Measurements from ENCODE around the gene BRCA2.

BRCA2 gene

DNA sequence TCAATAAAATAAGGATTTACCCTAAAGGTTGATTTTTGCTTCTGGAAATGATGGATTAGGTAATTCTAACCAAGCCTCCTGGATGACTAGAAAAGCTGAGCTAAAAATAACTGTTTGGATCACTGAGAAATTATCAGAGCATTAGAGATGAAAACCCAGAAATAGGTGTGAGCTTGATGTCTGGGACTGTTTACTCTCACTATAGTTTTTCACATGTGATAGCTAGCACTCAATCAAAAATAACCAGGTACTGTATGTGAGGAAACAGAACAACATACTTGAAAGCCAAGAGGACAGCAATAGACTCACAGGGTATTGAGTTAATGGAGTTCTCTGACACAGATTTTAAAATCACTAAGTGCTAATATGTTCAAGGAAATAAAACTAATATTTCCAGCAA lies 9.7 kb upstream of the BRCA2 start:
- no peak for DNase-seq (ENCODE audit: low read depth, low spot score)
- CTCF ChIA-PET = interaction anchor here (1.2 to 4.4 kb wide), 6 partner anchors 9 to 396 kb away, joined by 3 to 32 read pairs (median 6); partner anchors contain the start of gene ZAR1L

DNA sequence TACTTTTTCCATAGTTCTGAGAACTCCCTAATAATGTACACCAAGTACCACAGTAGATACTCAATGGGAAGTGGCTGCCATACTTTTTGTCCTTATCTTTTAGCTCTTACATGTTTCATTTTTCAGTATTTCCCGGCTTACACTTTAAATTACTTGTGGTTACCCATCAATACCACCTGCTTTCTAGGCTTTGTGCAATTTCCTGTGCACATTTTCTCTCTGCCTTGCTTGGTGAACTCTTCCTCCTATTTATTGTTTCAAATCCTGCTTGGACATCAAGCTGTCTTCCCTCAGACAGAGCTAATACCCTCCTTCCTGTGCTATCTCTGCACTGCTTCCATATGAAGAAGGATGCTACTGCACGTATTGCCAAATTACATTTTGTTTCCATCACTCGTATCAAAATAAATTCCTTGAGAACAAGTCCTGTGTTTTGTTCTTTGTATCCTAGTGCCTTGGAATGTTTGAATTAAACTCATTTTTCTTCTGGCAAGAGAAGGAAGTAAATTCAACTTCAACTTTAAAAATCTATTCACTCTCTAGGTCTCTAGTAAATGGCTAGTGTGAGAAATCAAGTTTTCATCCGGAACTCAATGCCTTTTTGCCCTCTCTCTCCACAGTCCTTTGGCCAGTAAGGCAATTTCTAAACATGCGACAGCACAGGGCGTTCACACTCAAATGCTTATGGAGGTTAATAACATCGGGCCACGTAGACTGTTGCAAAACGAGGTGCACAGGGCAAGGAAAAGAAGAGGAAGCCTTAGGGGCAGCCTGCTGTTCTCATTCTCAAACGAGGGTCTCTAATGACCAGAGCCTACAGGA lies 5.8 kb upstream of the BRCA2 start:
- H3K4me3 ChIP-seq (ENCODE audit: low read depth, low read length) = no peak overlapping the region
- POLR2A ChIA-PET = no interaction called here
- CTCF ChIA-PET = interaction anchor here (0.8 to 4.4 kb wide), 10 partner anchors 8 to 400 kb away, joined by 3 to 32 read pairs (median 4); no protein-coding TSS in a partner anchor
- DNase-seq (ENCODE audit: low read depth, low spot score) = no peak
- TF ChIP-seq, protein P1, sequence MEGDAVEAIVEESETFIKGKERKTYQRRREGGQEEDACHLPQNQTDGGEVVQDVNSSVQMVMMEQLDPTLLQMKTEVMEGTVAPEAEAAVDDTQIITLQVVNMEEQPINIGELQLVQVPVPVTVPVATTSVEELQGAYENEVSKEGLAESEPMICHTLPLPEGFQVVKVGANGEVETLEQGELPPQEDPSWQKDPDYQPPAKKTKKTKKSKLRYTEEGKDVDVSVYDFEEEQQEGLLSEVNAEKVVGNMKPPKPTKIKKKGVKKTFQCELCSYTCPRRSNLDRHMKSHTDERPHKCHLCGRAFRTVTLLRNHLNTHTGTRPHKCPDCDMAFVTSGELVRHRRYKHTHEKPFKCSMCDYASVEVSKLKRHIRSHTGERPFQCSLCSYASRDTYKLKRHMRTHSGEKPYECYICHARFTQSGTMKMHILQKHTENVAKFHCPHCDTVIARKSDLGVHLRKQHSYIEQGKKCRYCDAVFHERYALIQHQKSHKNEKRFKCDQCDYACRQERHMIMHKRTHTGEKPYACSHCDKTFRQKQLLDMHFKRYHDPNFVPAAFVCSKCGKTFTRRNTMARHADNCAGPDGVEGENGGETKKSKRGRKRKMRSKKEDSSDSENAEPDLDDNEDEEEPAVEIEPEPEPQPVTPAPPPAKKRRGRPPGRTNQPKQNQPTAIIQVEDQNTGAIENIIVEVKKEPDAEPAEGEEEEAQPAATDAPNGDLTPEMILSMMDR (IDR thresholded peaks at IDR 0.05; ENCODE audit: insufficient read depth, low read length, missing control alignments) = no peak

More for the DNA sequence above, 9.7 kb upstream of the BRCA2 start:
- POLR2A ChIA-PET = no interaction called here
- no peak overlapping the region for H3K4me3 ChIP-seq (ENCODE audit: low read depth, low read length)
- TF ChIP-seq, protein P1 (IDR thresholded peaks at IDR 0.05; ENCODE audit: insufficient read depth, low read length, missing control alignments) = no peak

DNA sequence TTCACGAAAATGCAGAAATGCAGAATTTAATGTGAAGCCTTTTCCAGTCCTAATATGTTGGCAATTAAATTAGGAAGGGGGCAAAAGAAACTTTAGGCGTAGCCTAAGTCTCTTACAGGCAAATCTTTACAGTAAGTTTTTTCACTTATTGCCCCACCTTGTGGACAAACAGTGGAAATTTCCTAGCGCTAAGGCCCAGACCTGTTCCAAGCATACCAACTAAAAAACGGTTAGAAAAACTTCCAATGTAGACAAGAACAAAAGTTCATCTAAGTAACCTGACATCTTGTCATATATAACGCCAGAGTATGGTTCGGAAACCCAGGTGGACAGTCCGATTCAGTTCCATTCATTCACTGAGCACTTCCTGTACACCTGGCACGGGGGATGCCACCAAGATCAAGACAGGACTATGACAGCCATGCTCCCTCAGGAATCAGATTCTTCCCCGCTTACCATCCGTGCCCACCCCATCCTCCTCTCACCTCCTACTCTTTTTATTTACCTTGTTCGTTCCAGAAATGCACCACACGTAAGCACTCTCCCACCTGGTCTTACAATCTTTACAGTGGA lies 5.1 kb upstream of the BRCA2 start:
- TF ChIP-seq, protein P1 (IDR thresholded peaks at IDR 0.05; ENCODE audit: insufficient read depth, low read length, missing control alignments) = peak; percentile 58
- DNase-seq (ENCODE audit: low read depth, low spot score) = no peak
- no peak overlapping the region for H3K4me3 ChIP-seq (ENCODE audit: low read depth, low read length)
- POLR2A ChIA-PET = no interaction called here
- CTCF ChIA-PET = interaction anchor here (2.0 to 2.6 kb wide), 2 partner anchors 145 to 401 kb away, joined by 10 to 26 read pairs; no protein-coding TSS in a partner anchor

DNA sequence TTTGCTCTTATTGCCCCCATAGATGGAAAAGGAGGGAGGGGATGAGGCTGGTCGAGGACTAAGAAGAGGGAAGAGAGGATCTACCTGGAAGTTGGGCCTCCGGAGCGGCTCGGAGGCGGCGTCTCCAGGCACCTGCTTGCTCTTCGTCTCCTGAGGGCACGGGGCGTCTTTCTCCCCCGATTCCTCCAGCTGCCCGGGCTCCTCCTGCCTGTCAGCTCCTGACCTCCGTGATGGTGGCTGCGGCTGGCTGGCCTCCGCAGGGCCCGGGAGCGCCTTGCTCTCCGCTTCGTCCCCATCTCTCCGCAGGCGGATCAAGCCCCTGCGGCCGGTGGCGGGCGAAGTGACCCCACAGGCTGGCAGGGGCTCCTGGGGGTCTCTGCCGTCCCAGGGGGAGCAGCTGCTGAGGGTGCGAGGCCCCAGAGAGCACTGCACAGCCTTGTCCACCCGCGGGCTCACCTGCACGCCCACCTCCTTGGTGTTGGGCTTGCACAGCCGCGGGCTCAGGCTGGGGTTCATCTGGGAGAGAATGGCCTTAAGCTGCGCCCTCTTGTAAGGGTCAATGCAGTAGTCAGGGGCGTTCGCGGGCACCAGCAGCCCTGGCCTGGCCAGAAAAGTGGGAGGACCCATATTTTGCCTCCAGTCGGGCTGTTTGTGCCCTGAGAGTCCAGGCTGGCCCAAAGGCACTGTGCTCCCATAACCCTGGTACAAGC lies 4.0 kb upstream of the BRCA2 start:
- H3K4me3 ChIP-seq (ENCODE audit: low read depth, low read length) = no peak overlapping the region
- DNase-seq (ENCODE audit: low read depth, low spot score) = no peak
- CTCF ChIA-PET = interaction anchor here (0.8 to 2.6 kb wide), 7 partner anchors 10 to 402 kb away, joined by 3 to 26 read pairs (median 4); no protein-coding TSS in a partner anchor
- POLR2A ChIA-PET = no interaction called here
- TF ChIP-seq, protein P1 (IDR thresholded peaks at IDR 0.05; ENCODE audit: insufficient read depth, low read length, missing control alignments) = no peak

DNA sequence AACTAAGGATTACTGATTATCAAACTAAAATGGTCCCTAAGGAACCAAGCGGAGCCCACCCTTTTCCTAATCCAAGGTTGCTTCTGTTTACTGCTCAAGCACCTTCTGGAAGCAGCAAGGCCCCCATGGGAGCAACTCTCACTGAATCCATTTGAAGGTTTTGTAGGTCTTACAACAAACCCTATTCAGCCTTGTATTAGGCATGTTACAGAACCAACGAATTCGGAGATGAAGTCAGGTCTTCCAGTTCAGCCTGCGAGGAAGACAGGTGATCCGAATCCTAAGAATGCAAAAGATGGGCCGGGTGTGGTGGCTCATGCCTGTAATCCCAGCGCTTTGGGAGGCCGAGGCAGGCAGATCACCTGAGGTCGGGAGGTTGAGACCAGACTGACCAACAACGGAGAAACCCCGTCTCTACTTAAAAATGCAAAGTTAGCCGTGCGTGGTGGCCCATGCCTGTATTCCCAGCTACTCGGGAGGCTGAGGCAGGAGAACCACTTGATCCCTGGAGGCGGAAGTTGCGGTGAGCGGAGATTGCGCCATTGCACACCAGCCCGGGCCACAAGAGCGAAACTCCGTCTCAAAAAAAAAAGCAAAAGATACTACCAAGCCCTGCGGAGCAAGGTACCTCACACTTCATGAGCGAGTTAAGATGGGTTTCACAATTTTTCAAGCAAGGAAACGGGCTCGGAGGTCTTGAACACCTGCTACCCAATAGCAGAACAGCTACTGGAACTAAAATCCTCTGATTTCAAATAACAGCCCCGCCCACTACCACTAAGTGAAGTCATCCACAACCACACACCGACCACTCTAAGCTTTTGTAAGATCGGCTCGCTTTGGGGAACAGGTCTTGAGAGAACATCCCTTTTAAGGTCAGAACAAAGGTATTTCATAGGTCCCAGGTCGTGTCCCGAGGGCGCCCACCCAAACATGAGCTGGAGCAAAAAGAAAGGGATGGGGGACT lies 754 bp upstream of the BRCA2 start:
- CTCF ChIA-PET = interaction anchor here (0.7 to 2.4 kb wide), 13 partner anchors 9 to 405 kb away, joined by 3 to 10 read pairs (median 4); partner anchors contain the start of gene N4BP2L2

More for the DNA sequence above, 754 bp upstream of the BRCA2 start:
- no peak for DNase-seq (ENCODE audit: low read depth, low spot score)
- peak overlapping the region; percentile 92 for H3K4me3 ChIP-seq (ENCODE audit: low read depth, low read length)
- POLR2A ChIA-PET = interaction anchor here (1.0 kb wide), 1 partner anchor 9 kb away, joined by 3 read pairs; no protein-coding TSS in a partner anchor
- TF ChIP-seq, protein P1 (IDR thresholded peaks at IDR 0.05; ENCODE audit: insufficient read depth, low read length, missing control alignments) = no peak

All from AG04449 (cell line).